SJCRH30 (cell line): Measurements from ENCODE around the gene PTGER3. TPM values are rescaled to one million over a fixed set of nuclear protein-coding genes. Genes with fewer than 3 reads are reported as not detected.

Experiments
- DNase-seq, 2 experiments: peaks; one replicate each; pipeline ENCODE4 v3.0.0-alpha.2; 2015 to 2020
- H3K27ac ChIP-seq: fragments of 250-450 bp; sonication (Bioruptor Pico); 2 replicates; pipeline ENCODE4 v1.5.1; 2020; ENCODE audit warnings: mild to moderate bottlenecking, moderate library complexity
- H3K27me3 ChIP-seq: fragments of 250-450 bp; sonication (Bioruptor Pico); 2 replicates; pipeline ENCODE4 v1.5.1; 2020; ENCODE audit warnings: mild to moderate bottlenecking, moderate library complexity
- H3K36me3 ChIP-seq: fragments of 250-450 bp; sonication (Bioruptor Pico); 2 replicates; pipeline ENCODE4 v1.5.1; 2020; ENCODE audit warnings: mild to moderate bottlenecking, moderate library complexity
- H3K4me1 ChIP-seq: fragments of 250-450 bp; sonication (Bioruptor Pico); 2 replicates; pipeline ENCODE4 v1.5.1; 2020; ENCODE audit warnings: mild to moderate bottlenecking, moderate library complexity
- H3K4me3 ChIP-seq: fragments of 250-450 bp; sonication (Bioruptor Pico); 2 replicates; pipeline ENCODE4 v1.5.1; 2020; ENCODE audit warnings: mild to moderate bottlenecking, moderate library complexity
- H3K9me3 ChIP-seq: fragments of 250-450 bp; sonication (Bioruptor Pico); replicated peaks from 2 replicates; pipeline ENCODE4 v1.5.1; 2020; ENCODE audit warnings: mild to moderate bottlenecking, moderate library complexity
- total RNA-seq: library from RNA; depleted of rRNA; stranded (reverse); fragments of >200 nt; shearing (Covaris generic); gene quantifications from 2 replicates; pipeline ENCODE4 v1.2.3, GENCODE V29; 2014

Gene PTGER3
- total RNA-seq, 1 experiment from 2014 or later, result not detected

GRCh38 chr1:71038942-71039341 lies 8.7 kb downstream of the PTGER3 start:
- Histone ChIP-seq H3K27me3 (peaks cover 3% of the 10 kb centered on the region; the same call in 1 of the 2 replicates), H3K4me3 (no peak overlapping the region), H3K9me3 (no peaks in the 10 kb centered on the region), H3K36me3 (no peaks in the 10 kb centered on the region), H3K4me1 (no peaks in the 10 kb centered on the region), H3K27ac (no peak overlapping the region)
- DNase-seq, result no peak

GRCh38 chr1:71037829-71038620 lies 9.6 kb downstream of the PTGER3 start:
- Histone ChIP-seq H3K36me3 (no peaks in the 10 kb centered on the region), H3K27me3 (peaks cover 3% of the 10 kb centered on the region; the same call in 1 of the 2 replicates), H3K4me1 (no peaks in the 10 kb centered on the region), H3K4me3 (no peak overlapping the region), H3K27ac (no peak overlapping the region), H3K9me3 (no peaks in the 10 kb centered on the region)
- no peak for DNase-seq

- no peak for DNase-seq
- no peak overlapping the region for H3K27ac ChIP-seq
- 0 out of 2 replicates have a peak, but pooled peaks cover 3% of the 10 kb centered on the region for H3K27me3 ChIP-seq
- H3K4me1 ChIP-seq, result no peaks in the 10 kb centered on the region
- no peaks in the 10 kb centered on the region for H3K9me3 ChIP-seq
- no peaks in the 10 kb centered on the region for H3K36me3 ChIP-seq
- no peak overlapping the region for H3K4me3 ChIP-seq
Measured at GRCh38 chr1:71037066-71037465, 10.6 kb downstream of the PTGER3 start.

GRCh38 chr1:71033136-71033535 lies 14.5 kb downstream of the PTGER3 start:
- H3K36me3 ChIP-seq, result no peaks in the 10 kb centered on the region
- peaks cover 1% of the 10 kb centered on the region; the same call in 1 of the 2 replicates for H3K27me3 ChIP-seq
- H3K4me3 ChIP-seq, result no peak overlapping the region
- no peaks in the 10 kb centered on the region for H3K9me3 ChIP-seq
- H3K4me1 ChIP-seq, result no peaks in the 10 kb centered on the region
- H3K27ac ChIP-seq, result no peak overlapping the region
- DNase-seq, result no peak

- Histone ChIP-seq H3K27me3 (peaks cover 4% of the 10 kb centered on the region; the same call in 1 of the 2 replicates), H3K4me3 (no peak overlapping the region), H3K4me1 (no peaks in the 10 kb centered on the region), H3K27ac (no peak overlapping the region), H3K9me3 (no peaks in the 10 kb centered on the region), H3K36me3 (no peaks in the 10 kb centered on the region)
- DNase-seq, result no peak
Measured at GRCh38 chr1:71031426-71031825, 16.2 kb downstream of the PTGER3 start.

- Histone ChIP-seq H3K4me3 (no peak overlapping the region), H3K27me3 (peaks cover 4% of the 10 kb centered on the region; the same call in 1 of the 2 replicates), H3K9me3 (no peaks in the 10 kb centered on the region), H3K27ac (no peak overlapping the region), H3K4me1 (no peaks in the 10 kb centered on the region), H3K36me3 (no peaks in the 10 kb centered on the region)
- DNase-seq, result no peak
Measured at GRCh38 chr1:71030026-71030425, 17.6 kb downstream of the PTGER3 start.

GRCh38 chr1:71028981-71029380 lies 18.6 kb downstream of the PTGER3 start:
- no peak for DNase-seq
- no peak overlapping the region for H3K27ac ChIP-seq
- H3K9me3 ChIP-seq, result no peaks in the 10 kb centered on the region
- H3K4me3 ChIP-seq, result no peak overlapping the region
- no peaks in the 10 kb centered on the region for H3K36me3 ChIP-seq
- H3K4me1 ChIP-seq, result no peaks in the 10 kb centered on the region
- peaks cover 4% of the 10 kb centered on the region; the same call in 1 of the 2 replicates for H3K27me3 ChIP-seq

- Histone ChIP-seq H3K4me3 (no peak overlapping the region), H3K27me3 (peaks cover 4% of the 10 kb centered on the region; the same call in 1 of the 2 replicates), H3K4me1 (no peaks in the 10 kb centered on the region), H3K27ac (no peak overlapping the region), H3K9me3 (no peaks in the 10 kb centered on the region), H3K36me3 (no peaks in the 10 kb centered on the region)
- DNase-seq, result no peak
Measured at GRCh38 chr1:71027991-71028390, 19.6 kb downstream of the PTGER3 start.

GRCh38 chr1:71026093-71026492 lies 21.5 kb downstream of the PTGER3 start:
- Histone ChIP-seq H3K36me3 (no peaks in the 10 kb centered on the region), H3K27ac (no peak overlapping the region), H3K9me3 (no peaks in the 10 kb centered on the region), H3K4me3 (no peak overlapping the region), H3K4me1 (no peaks in the 10 kb centered on the region), H3K27me3 (peaks cover 4% of the 10 kb centered on the region; the same call in 1 of the 2 replicates)
- DNase-seq, result no peak

- no peaks in the 10 kb centered on the region for H3K36me3 ChIP-seq
- H3K9me3 ChIP-seq, result no peaks in the 10 kb centered on the region
- H3K27me3 ChIP-seq, result peaks cover 4% of the 10 kb centered on the region; the same call in 1 of the 2 replicates
- DNase-seq, result no peak
- no peak overlapping the region for H3K27ac ChIP-seq
- no peak overlapping the region for H3K4me3 ChIP-seq
- H3K4me1 ChIP-seq, result no peaks in the 10 kb centered on the region
Measured at GRCh38 chr1:71023515-71023914, 24.1 kb downstream of the PTGER3 start.

GRCh38 chr1:71019233-71019969 lies 28.2 kb downstream of the PTGER3 start:
- DNase-seq, result peak; percentile 40 to 65
- Histone ChIP-seq H3K36me3 (no peaks in the 10 kb centered on the region), H3K9me3 (no peaks in the 10 kb centered on the region), H3K4me3 (no peak overlapping the region), H3K27me3 (no peaks in the 10 kb centered on the region), H3K4me1 (no peaks in the 10 kb centered on the region), H3K27ac (no peak overlapping the region)

- Histone ChIP-seq H3K4me1 (no peaks in the 10 kb centered on the region), H3K36me3 (no peaks in the 10 kb centered on the region), H3K9me3 (no peaks in the 10 kb centered on the region), H3K4me3 (no peak overlapping the region), H3K27me3 (no peaks in the 10 kb centered on the region), H3K27ac (no peak overlapping the region)
- DNase-seq, result no peak
Measured at GRCh38 chr1:71018791-71019190, 28.8 kb downstream of the PTGER3 start.

GRCh38 chr1:71015745-71016144 lies 31.9 kb downstream of the PTGER3 start:
- no peak overlapping the region for H3K27ac ChIP-seq
- no peak for DNase-seq
- no peaks in the 10 kb centered on the region for H3K27me3 ChIP-seq
- no peaks in the 10 kb centered on the region for H3K9me3 ChIP-seq
- H3K36me3 ChIP-seq, result no peaks in the 10 kb centered on the region
- H3K4me3 ChIP-seq, result no peak overlapping the region
- no peaks in the 10 kb centered on the region for H3K4me1 ChIP-seq

GRCh38 chr1:71014178-71014579 lies 33.4 kb downstream of the PTGER3 start:
- Histone ChIP-seq H3K9me3 (no peaks in the 10 kb centered on the region), H3K36me3 (no peaks in the 10 kb centered on the region), H3K27me3 (no peaks in the 10 kb centered on the region), H3K4me1 (no peaks in the 10 kb centered on the region), H3K4me3 (no peak overlapping the region), H3K27ac (no peak overlapping the region)
- DNase-seq, result no peak

- H3K4me3 ChIP-seq, result no peak overlapping the region
- no peaks in the 10 kb centered on the region for H3K27me3 ChIP-seq
- H3K27ac ChIP-seq, result no peak overlapping the region
- H3K4me1 ChIP-seq, result no peaks in the 10 kb centered on the region
- no peak for DNase-seq
- H3K36me3 ChIP-seq, result no peaks in the 10 kb centered on the region
- H3K9me3 ChIP-seq, result no peaks in the 10 kb centered on the region
Measured at GRCh38 chr1:71002709-71003475, 44.7 kb downstream of the PTGER3 start.
